GM19468 (cell line): ENCODE measurements around the gene THTPA.
"Not testable (repeated sequence)": the region's sequence is repeated elsewhere in the genome, so short reads cannot be mapped to it uniquely, and the experiment has no call there.

Experiments
- ATAC-seq: cut with Tn5 transposase; IDR thresholded peaks from one replicate; pipeline ENCODE4 v1.9.1; 2021; ENCODE audit warnings: mild to moderate bottlenecking, moderate library complexity, moderate number of reproducible peaks; ENCODE audit not compliant: unreplicated experiment; ENCODE audit errors: extremely low read depth

Gene THTPA

GRCh38 chr14:23532658-23533057, 23.4 kb upstream of the THTPA start:
- ATAC-seq, result no peak

- no peak for ATAC-seq
Measured at GRCh38 chr14:23533652-23534435, 22.2 kb upstream of the THTPA start.

- ATAC-seq, result no peak
Measured at GRCh38 chr14:23535943-23536342, 20.1 kb upstream of the THTPA start.

GRCh38 chr14:23536494-23536893, 19.6 kb upstream of the THTPA start:
- no peak for ATAC-seq

GRCh38 chr14:23536906-23537305, 19.2 kb upstream of the THTPA start:
- ATAC-seq, result not testable (repeated sequence)

GRCh38 chr14:23537351-23538049, 18.6 kb upstream of the THTPA start:
- ATAC-seq, result no peak

GRCh38 chr14:23538050-23538718, 17.9 kb upstream of the THTPA start:
- no peak for ATAC-seq

- ATAC-seq, result no peak
Measured at GRCh38 chr14:23538785-23539184, 17.3 kb upstream of the THTPA start.

GRCh38 chr14:23539248-23540140, 16.6 kb upstream of the THTPA start:
- no peak for ATAC-seq

GRCh38 chr14:23540141-23540469, 16.0 kb upstream of the THTPA start:
- ATAC-seq, result no peak

- ATAC-seq, result no peak
Measured at GRCh38 chr14:23542261-23542660, 13.8 kb upstream of the THTPA start.

- no peak for ATAC-seq
Measured at GRCh38 chr14:23543403-23543802, 12.7 kb upstream of the THTPA start.

GRCh38 chr14:23544511-23545447, 11.3 kb upstream of the THTPA start:
- ATAC-seq, result no peak

- no peak for ATAC-seq
Measured at GRCh38 chr14:23545740-23546365, 10.2 kb upstream of the THTPA start.

GRCh38 chr14:23546450-23547035, 9.5 kb upstream of the THTPA start:
- ATAC-seq, result no peak

GRCh38 chr14:23547924-23548323, 8.1 kb upstream of the THTPA start:
- ATAC-seq, result no peak

- ATAC-seq, result no peak
Measured at GRCh38 chr14:23548351-23549318, 7.4 kb upstream of the THTPA start.
